HL-60 (cell line): ENCODE data around the gene NAPSA.

Source experiments
- DNase-seq, 2 experiments: peaks; one replicate each; pipeline ENCODE4 v3.0.0-alpha.2; 2010 to 2020; ENCODE audit warnings: low read depth in 1 of 2, low spot score in 1 of 2
- H3K27ac ChIP-seq: fragments of 250-450 bp; sonication (Bioruptor Pico); replicated peaks from 2 replicates; pipeline ENCODE4 v1.5.1; 2020; ENCODE audit warnings: mild to moderate bottlenecking, moderate library complexity
- H3K27me3 ChIP-seq: fragments of 250-450 bp; sonication (Bioruptor Pico); 2 replicates; pipeline ENCODE4 v1.5.1; 2021; ENCODE audit warnings: mild to moderate bottlenecking, moderate library complexity; ENCODE audit not compliant: insufficient read depth, poor library complexity, severe bottlenecking
- H3K4me3 ChIP-seq: replicated peaks from 2 replicates; pipeline ENCODE4 v1.5.1; 2011; ENCODE audit warnings: mild to moderate bottlenecking, control low read depth, low read length; ENCODE audit not compliant: insufficient read depth
- CTCF ChIP-seq: IDR thresholded peaks from one replicate; pipeline ENCODE4 v1.5.1; 2011; ENCODE audit warnings: low read length, control low read depth, inconsistent platforms; ENCODE audit not compliant: insufficient read depth
- GABPA ChIP-seq: IDR thresholded peaks from 2 replicates; pipeline ENCODE4 v1.6.1; 2012; ENCODE audit warnings: low read depth
- POLR2AphosphoS5 ChIP-seq: IDR thresholded peaks from 2 replicates; pipeline ENCODE4 v1.6.1; 2012; ENCODE audit warnings: low read depth
- REST ChIP-seq: IDR thresholded peaks from 2 replicates; pipeline ENCODE4 v1.6.1; 2012; ENCODE audit warnings: low read depth; ENCODE audit not compliant: insufficient replicate concordance
- SPI1 ChIP-seq: IDR thresholded peaks from 2 replicates; pipeline ENCODE4 v1.6.1; 2012; ENCODE audit warnings: low read depth, mild to moderate bottlenecking, borderline replicate concordance

The NAPSA gene

GRCh38 chr19:50315773-50316448, 49.5 kb downstream of the NAPSA start:
- H3K27me3 ChIP-seq, result peaks cover 27% of the 10 kb centered on the region
- TF ChIP-seq POLR2AphosphoS5, result no peak
- TF ChIP-seq SPI1, result no peak
- no peak for TF ChIP-seq GABPA
- TF ChIP-seq REST, result no peak
- no peak for TF ChIP-seq CTCF
- peak overlapping the region; percentile 4; the same call in 1 of the 2 replicates for H3K4me3 ChIP-seq
- DNase-seq, result no peak
- H3K27ac ChIP-seq, result no peak overlapping the region

- Histone ChIP-seq H3K27ac (no peak overlapping the region), H3K27me3 (peaks cover 27% of the 10 kb centered on the region), H3K4me3 (no peak overlapping the region)
- TF ChIP-seq POLR2AphosphoS5 (no peak), REST (no peak), GABPA (no peak), CTCF (no peak), SPI1 (no peak)
- DNase-seq, result no peak
These were observed 50.4 kb downstream of the NAPSA start for GRCh38 chr19:50314724-50315708.

- Histone ChIP-seq H3K27me3 (peaks cover 27% of the 10 kb centered on the region), H3K27ac (no peak overlapping the region), H3K4me3 (no peak overlapping the region)
- DNase-seq, result no peak
- TF ChIP-seq CTCF, result no peak
- TF ChIP-seq POLR2AphosphoS5, result no peak
- no peak for TF ChIP-seq GABPA
- TF ChIP-seq REST, result no peak
- no peak for TF ChIP-seq SPI1
These were observed 51.5 kb downstream of the NAPSA start for GRCh38 chr19:50313812-50314536.
